CD4-positive, alpha-beta T cell treated with Interleukin-4 for 1 hour (primary cell): ENCODE data around the gene CPN2.

Experiments used
- DNase-seq, 2 donors: peaks; one replicate each; pipeline ENCODE4 v3.0.0-alpha.2; 2020 to 2022

CPN2 gene

DNA sequence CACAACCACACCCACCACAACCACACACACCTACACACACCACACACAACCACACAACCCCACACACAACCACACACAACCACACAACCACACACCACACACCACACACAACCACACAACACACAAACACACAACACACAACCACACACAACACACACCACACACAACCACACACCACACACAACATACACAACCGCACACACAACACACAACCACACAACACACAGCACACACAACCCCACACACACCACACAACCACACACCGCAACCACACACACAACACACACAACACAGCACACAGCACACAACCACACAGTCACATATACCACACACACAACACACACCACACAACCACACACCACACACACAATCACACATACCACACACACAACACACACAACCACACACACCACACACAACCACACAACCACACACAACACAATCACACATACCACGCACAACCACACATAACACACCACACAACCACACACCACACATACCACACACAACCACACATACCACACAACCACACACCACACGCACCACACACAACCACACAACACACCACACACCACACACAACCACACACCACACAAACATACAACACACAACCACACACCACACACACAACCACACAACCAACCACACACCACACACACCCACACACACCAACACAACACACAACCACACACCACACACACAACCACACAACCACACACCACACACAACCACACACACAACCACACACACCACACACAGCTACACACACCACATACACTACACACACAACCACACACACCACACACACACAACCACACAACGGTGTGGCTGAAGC, 23.7 kb downstream of the CPN2 start:
- no peak for DNase-seq

DNA sequence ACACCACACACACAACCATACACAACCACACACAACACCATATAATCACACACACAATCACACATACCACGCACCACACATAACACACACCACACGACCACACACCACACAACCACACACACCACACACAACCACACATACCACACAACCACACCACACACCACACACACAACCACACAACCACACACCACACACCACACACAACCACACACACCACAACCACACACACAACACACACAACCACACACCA, 24.2 kb downstream of the CPN2 start:
- DNase-seq, result no peak

DNA sequence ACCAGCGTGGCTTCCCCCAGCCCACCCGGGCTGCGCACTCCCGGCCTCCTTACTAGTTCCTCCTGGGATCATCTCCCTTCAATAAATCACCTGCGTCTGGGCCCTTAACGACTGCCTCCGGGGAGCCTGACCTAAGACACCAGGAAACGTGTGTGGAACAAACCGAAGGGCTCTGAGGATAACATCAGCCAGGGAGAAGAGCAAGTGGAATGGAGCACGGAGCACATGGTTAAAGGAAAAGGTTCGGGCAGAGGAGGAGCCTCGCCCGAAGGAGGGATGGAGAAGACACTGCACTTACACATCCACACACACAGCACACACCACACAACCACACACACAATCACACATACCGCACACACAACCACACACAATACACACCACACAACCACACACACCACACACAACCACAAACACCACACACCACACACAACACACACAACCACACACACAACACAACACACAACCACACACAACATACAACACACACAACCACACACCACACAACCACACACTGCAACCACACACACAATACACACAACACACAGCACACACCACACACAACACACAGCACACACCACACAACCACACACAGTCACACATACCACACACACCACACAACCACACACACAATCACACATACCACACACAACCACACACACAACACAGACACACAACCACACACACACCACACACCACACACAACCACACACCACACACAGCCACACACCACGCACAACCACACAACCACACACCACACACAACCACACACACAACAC, 24.7 kb downstream of the CPN2 start:
- no peak for DNase-seq

DNA sequence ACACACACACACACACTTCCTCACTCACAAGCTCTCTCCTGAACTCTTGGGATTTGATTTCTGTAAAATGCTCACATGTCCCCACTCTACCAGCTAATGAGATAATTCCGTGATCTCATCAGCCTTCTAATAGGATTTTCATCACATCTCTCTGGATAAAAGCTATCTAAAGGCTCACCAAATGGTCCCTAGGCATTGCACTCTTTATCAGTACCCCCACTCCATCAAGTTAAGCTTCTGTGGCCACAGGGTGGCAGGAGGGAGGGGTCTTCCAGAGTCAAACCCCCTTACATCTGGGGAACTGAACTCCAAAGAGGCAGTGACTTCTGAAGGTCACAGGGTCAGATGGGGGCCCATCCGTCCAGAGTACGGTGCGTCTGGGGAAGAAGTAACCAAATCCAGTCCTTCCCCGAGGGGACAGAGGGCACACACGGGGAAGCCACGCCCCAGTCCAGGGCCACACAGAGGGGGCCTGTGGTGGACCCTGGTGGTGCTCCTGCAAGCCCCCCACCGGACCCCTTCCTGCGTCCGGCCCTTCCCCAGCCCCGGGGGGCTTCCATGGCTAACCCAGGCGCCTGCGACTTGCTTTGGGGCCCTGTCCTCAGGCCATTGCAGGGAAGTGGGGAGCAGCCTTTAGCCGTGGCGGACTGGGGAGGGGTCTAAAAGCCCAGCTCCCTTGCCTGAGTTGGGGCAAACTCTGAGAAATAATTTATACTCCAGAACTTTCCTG, 25.5 kb downstream of the CPN2 start:
- no peak for DNase-seq

DNA sequence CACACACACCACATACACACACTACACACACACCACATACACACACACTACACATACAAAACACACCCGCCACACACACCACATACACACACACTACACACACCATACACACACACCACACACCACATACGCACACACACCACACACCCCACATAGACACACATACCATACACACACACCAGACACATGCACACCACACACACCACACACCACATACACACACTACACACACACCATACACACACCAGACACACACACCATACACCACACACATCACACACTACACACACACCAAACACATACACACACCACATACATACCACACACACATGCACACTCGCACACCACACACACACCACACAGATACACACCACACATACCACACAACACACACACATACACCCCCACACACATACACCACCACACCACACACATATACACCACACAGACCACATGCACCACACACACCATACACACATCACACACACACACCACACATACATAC, 26.3 kb downstream of the CPN2 start:
- no peak for DNase-seq

DNA sequence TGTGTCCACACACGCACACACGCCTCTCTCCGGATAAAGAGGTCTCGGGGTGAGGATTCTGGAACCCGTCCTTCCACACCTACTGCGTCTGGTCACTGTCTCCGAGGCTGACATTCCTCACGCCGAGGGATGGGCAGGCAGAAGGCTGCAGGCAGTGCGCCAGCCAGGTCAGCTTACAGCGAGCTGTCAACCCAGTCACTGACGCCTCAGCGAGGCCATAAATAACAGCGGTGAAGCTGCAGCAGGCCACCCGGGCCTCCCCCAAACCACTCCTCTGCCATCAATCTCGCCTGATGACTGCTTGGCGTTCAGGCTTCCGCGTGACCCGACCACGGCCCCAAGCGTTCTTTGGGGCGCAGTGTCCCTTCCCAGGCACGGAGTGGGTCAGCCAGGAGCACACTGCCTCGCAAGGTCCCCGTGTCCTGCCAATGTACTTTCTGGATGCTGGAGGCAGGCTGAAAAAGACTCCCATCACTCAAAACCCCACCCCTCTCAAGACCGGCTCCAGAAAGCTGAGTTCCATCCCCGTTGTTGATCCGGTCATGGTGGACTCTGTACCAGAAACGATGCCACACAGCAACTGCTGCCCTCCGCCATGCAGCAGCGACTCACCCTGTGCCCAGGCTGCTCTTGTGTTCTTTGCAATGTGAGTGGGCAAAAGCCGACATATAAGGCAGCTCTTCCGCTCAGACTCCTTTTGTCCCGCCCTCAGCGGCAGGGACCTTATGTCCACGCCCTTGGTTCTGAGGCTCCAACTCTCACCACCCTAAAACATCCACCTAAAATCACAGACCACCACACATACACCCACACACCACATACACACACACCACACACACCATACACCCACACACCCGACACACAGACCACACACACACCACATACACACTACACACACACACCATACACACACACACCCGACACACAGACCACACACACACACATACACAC, 27.1 kb downstream of the CPN2 start:
- peak; percentile 44 to 48 for DNase-seq

DNA sequence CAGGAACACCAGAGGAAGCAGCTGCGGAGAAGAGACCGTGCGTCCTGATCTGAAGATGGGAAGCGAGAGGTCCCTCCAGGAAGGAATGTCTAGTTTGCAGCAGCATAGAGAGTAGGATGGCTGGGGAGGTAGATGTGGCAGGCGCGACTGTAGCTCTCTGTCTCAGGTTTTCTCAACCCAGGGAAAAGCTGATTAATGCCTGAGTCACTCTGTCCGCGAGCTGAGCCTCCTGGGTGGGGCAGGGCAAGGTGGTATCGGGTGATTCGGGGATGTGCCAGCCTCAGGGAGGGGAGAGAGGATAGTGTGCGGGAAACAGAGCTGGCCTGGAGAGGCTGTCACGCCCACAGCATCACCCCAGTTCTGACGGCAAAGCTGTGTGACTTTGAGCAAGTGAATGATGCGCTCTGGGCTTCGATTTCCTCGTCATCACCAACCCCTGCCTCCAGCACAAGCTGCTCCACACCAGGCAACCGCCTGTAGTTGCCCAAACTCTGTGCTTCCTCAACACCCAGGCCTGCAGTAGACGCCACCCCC, 28.4 kb downstream of the CPN2 start:
- no peak for DNase-seq

DNA sequence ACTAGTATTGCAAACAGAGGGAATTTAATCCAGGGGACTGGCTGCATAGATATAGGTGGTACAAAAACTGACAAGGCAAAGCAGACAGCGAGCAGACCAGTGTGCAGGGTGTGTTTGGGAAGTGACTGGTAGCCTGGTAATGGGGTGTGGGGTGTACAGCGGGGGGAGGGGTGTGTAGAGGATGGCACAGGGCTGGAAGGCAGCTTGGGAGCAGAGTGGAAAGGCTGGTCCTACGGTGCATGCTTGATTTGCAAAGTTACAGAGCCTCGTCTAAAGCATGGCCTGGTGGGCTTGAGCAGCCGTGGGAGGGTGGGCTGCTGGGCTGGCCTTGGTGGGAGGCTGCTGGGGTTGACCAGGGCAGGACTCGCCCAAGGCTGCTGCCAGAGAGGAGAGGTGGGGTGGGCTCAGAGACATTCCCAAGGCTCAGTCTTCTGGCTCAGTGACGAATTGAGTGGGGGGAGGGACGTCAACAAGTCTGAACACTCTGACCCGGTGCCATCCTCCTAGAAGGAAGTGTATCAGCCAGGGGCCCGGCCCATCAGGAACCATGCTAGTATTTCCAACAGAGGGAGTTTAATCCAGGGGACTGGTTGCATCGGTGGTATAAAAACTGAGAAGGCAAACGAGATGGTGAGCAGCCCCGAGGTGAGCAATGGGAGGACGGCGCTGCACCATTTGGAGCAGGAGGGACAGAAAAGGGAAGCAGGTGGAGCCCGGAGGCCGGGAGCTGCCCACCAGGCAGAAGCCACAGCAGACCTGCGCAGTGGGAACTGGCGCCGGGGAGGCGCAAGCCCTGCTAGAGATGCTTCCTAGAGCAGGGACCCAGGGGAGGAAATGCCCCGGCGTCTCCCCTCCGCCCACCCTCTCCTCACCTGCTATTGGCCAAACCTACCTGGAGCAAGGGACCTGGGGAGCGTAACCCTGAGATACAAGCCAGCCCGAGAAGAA, 29.2 kb downstream of the CPN2 start:
- no peak for DNase-seq

DNA sequence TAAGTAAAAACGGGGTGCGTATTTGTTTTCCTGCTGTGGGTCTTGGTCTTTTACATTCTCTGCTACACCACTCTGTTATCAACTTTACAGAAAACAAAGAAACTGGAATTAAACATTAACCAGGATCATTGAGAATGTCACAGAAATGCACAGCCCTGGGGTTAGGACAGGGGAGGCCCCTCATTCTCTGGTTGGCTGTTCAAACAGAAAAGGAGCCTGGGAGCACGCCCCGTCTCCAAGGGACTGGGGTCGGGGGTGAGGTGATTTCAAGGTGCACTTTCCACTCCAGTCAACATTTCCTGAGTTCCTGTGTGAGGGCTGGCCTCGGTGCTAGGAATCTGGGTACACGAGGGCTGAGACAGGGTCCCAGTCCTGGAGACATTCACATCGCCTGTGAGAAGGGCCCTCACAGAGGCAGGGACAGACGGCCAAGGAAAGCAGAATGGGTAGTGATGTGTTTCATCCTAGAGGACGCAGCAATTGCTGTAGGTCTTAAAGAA, 30.3 kb downstream of the CPN2 start:
- no peak for DNase-seq

DNA sequence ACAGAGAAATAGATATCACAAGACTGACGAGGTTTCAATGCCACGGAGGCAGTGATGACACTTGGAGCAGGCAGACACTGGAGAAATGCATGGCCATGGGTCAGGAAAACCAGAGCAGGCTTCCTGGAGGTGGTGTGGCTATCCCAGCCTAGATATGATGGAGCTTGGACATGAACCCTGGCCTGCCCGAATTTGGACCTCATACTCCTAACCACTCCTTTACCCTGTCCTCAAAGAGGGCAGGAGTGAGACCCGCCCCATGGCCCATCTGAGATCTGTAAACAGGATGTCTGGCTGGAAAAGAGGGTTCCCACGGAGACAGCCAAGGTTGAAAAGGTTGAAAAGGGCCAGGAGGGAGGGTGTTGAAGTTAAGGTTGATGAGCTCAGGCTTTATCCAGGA, 31.0 kb downstream of the CPN2 start:
- no peak for DNase-seq

DNA sequence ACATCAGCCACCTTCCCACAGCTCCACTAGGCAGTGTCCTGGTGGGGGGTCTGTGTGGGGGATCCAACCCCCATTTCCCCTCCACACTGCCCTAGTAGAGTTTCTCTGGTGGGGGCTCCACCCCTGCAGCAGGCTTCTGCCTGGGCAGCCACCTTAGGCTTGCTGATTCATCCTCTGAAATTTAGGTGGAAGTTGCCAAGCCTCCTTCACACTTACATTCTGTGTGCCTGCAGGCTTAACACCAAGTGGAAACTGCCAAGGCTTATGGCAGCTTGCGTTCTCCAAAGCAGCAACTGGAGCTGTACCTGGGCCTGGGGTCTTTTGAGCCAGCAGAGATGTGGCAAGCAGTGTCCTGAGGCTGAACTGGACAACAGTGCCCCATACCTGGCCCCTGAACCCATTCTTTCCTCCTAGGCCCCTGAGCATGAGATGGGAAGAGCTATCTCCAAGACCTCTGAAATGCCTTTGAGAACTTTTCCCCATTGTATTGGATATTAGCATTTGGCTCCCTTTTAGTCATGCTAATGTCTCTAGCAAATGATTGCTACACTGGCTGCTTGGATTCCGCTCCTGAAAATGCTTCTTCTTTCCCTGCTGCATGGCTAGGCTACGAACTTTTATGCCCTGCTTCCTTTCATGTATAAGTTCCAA, 32.5 kb downstream of the CPN2 start:
- no peak for DNase-seq

DNA sequence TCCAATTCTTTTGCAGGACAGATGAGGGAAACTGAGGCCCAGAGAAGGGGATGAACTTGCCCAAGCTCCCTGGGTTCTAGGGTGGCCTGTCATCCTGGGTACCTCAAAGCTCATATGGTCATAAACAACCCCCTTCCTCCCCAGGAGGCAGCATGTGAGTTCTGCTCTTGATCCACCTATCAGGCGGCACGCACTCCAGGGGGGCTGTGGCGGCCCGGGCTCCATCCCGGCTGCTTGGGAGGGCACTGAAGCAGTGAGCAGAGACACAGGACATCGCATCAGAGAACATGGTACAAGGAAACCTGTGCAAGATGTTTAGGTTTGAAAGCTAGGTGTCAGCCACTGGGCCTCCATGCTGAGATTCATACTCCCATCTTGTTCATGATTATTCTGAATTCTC, 34.2 kb downstream of the CPN2 start:
- DNase-seq, result no peak

DNA sequence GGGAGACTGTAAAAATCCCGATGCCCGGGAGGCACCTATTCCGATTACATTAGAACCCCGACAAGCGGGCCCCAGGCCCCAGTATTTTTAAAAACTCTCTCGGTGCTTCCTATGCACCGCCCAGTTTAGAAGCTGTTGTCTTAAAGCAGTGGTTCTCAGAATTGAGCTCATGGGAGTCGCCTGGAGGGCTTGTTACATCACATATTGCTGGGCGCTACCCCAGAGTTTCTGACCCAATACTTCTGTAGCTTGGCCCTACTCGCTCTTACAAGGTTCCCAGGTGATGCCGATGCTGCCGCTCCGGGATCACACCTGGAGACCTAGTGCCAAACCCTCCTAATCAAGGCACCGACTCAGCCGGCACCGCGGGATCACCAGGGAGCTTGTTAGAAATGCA, 35.2 kb downstream of the CPN2 start:
- no peak for DNase-seq

DNA sequence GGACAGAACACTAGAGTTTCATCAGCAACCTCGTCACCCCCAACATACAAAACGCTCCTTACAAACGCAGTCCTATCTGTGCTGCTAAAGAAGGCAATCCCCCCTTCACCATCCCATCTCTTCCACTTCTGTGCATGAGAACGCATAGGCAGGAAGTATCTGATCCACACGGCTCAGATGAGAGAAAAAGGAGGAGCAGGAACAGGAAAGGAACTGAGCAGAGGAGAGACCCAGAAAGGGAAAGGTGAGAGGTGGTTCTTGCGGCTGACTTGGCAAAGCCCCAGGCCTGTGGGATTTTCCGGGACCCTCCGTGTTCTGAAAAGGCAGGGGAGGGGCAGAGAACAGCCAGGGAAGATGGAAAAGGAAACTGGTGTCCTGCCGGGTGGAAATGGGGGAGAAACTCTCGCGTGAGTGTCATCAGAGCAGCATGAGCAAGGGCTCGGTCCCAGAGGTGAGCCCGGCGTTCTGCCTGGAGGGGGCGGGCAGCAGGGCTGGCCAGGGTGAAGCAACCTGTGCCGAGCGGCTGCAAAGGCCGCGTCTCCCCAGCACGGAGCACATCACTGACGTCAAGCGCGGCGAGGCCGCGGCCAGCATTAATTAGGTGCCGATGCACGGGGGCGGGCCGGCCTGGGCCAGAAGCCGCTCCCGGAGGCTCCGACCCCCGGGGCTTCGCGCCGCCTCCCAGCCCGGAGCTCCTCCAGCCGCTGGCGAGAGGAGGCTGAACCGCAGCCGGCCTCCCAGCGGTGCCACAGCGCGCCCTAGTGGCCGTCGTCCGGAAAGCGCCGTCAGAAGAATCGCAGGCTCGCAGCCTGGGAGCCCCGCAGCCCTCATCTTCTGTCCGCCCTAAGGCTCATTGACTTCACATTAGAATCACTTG, 35.8 kb downstream of the CPN2 start:
- peak; percentile 79 for DNase-seq

DNA sequence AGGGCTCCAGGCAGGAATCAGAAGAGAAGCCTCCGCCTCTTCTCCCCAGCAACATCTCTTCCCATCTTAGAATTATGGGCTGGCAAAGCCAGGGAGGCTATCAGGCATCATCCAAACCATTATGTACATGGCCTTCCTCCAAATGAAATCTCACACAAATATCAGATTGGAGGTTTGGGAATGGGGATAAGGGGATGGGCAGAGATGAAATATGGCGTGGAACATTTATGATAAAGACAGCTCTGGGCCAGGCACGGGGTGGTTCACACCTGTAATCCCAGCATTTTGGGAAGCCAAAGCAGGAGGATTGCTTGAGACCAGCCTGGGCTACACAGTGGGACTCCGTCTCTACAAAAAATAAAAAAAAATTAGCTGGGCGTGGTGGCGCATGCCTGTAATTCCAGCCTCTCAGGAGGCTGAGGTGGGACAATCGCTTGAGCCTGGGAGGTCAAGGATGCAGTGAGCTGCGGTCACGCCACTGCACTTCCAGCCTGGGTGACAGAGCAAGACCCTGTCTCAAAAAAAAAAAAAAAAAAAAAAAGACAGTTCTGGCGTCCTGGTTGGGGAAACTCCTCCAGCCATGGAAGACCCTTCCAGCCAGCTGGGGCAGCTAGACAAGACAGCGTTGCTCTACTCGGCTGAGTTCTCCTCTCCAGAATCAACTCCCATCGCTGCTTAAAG, 36.6 kb downstream of the CPN2 start:
- DNase-seq, result no peak

DNA sequence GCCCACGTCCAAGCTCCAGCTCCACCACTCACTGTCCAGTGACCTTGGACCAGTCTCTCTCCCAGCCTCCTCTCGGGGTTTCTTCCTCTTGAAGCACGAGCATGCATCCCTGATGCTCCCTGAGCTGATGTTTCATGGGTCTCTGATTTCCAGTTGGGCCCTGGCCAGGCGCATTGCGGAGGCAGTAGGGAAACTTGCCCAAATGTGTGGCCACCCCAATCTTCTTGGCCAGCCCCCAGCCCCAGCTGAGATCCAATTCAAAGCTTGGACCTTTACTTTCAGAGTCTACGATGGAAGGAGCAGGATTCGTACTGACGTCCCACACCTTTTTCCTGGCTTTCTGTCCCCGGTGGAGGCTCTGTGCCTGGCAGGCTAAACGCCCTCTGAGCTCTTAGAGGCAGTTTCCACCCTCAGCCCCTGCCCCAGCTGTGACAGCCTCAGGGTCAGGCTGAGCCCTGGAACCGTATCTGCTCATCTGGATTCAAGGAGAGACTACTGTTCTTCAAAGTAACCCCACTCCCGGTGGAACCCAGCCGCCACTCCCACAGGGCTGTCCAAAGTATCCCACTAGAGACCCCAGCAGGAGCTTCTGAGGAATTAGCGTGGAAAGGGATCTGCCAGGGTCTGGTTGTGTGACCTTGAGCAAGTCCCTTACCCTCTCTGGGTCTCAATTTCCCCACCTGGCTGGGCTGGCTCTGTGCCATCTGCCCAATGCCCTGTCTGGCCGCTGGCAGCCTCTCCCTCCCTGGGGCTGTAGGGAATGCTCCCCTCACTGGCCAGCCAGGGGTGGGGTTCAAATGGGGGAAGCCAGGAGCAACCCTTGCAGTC, 37.4 kb downstream of the CPN2 start:
- no peak for DNase-seq

DNA sequence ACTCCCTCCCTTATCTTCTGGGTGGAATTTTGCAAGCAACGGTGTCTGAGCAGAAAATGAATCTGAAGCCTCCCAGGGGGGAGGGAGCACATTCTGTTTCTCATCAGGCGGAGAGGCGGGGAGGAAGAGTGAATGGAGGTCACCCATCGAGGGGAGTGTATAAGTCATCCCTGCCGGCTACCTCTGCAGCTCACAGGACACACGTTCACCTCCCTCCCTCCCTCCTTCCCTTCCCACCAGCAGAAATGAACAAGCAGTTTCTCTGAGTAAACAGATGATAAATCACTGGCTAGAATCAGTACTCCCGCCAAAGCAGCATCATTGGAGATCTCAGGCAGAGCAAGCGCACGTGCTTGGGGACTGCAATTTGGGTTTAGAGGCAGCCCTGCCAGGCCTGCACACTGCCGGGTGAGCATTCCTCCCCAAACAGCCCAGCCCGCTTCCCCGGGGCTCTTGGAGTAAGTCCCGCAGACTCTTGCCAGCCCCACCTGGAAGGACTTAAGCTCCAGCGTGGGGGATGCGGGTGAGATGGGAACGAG, 38.3 kb downstream of the CPN2 start:
- no peak for DNase-seq
